Measurements from ENCODE around the gene CDK5.

Gene CDK5

GRCh38 chr7:151057506-151057988 is at the start of gene CDK5:
CDK5 (minus strand) TSS chr7:151057897; CDS start chr7:151057848, 49 bp downstream.
- no peak for DNase-seq

- DNase-seq = no peak
Observed at GRCh38 chr7:151104411-151105235, 46.9 kb upstream of the CDK5 start.

GRCh38 chr7:151103973-151104372 is 46.3 kb upstream of the CDK5 start:
- no peak for DNase-seq

- no peak for DNase-seq
Observed at GRCh38 chr7:151102991-151103390, 45.3 kb upstream of the CDK5 start.

- no peak for DNase-seq
Observed at GRCh38 chr7:151101621-151102396, 44.1 kb upstream of the CDK5 start.

- DNase-seq = no peak
Observed at GRCh38 chr7:151100921-151101320, 43.2 kb upstream of the CDK5 start.

- no peak for DNase-seq
Observed at GRCh38 chr7:151099486-151100211, 42.0 kb upstream of the CDK5 start.

- DNase-seq = no peak
Observed at GRCh38 chr7:151095828-151096475, 38.3 kb upstream of the CDK5 start.

- DNase-seq = no peak
Observed at GRCh38 chr7:151095123-151095797, 37.6 kb upstream of the CDK5 start.

- DNase-seq = no peak
Observed at GRCh38 chr7:151094675-151095074, 37.0 kb upstream of the CDK5 start.

GRCh38 chr7:151093748-151094147 is 36.1 kb upstream of the CDK5 start:
- no peak for DNase-seq

- DNase-seq = no peak
Observed at GRCh38 chr7:151091988-151092387, 34.3 kb upstream of the CDK5 start.

- no peak for DNase-seq
Observed at GRCh38 chr7:151091431-151091830, 33.7 kb upstream of the CDK5 start.

GRCh38 chr7:151091003-151091402 is 33.3 kb upstream of the CDK5 start:
- no peak for DNase-seq

- no peak for DNase-seq
Observed at GRCh38 chr7:151089893-151090730, 32.4 kb upstream of the CDK5 start.

- DNase-seq = no peak
Observed at GRCh38 chr7:151088856-151089699, 31.4 kb upstream of the CDK5 start.

- DNase-seq = peak; percentile 5
Observed at GRCh38 chr7:151088019-151088855, 30.5 kb upstream of the CDK5 start.

- peak; percentile 4 for DNase-seq
Observed at GRCh38 chr7:151087245-151088018, 29.7 kb upstream of the CDK5 start.

Measured in NCI-H1105 treated with DMSO at 0.1 percent for 48 hours (cell line).